IPS-20b (cell line): Measurements from ENCODE around the gene IL12RB2.
"Not testable (repeated sequence)": the region's sequence is repeated elsewhere in the genome, so short reads cannot be mapped to it uniquely, and the experiment has no call there.

Experiments
- H3K27ac ChIP-seq: one replicate; pipeline ENCODE4 v1.5.1; 2013; ENCODE audit warnings: low read length
- H3K27me3 ChIP-seq: 2 replicates; pipeline ENCODE4 v1.6.1; 2013; ENCODE audit warnings: mild to moderate bottlenecking, low read length, inconsistent platforms; ENCODE audit not compliant: insufficient read depth
- H3K36me3 ChIP-seq: 2 replicates; pipeline ENCODE4 v1.6.1; 2013; ENCODE audit warnings: low read depth, mild to moderate bottlenecking, inconsistent platforms, low read length, moderate library complexity; ENCODE audit not compliant: insufficient read depth
- H3K4me1 ChIP-seq: 2 replicates; pipeline ENCODE4 v1.6.1; 2013; ENCODE audit warnings: mild to moderate bottlenecking, control low read depth, inconsistent platforms, low read length, moderate library complexity; ENCODE audit not compliant: insufficient read depth
- H3K4me3 ChIP-seq: 2 replicates; pipeline ENCODE4 v1.5.1; 2013; ENCODE audit warnings: mild to moderate bottlenecking, low read length, inconsistent platforms
- H3K9ac ChIP-seq: 2 replicates; pipeline ENCODE4 v1.6.1; 2013; ENCODE audit warnings: low read depth, mild to moderate bottlenecking, inconsistent platforms, low read length, moderate library complexity
- H3K9me3 ChIP-seq: 2 replicates; pipeline ENCODE4 v1.6.1; 2013; ENCODE audit warnings: mild to moderate bottlenecking, low read depth, low read length, inconsistent platforms; ENCODE audit not compliant: insufficient read depth

IL12RB2 gene

GRCh38 chr1:67382292-67382691 is 74.6 kb downstream of the IL12RB2 start:
- H3K27me3 ChIP-seq: no peaks in the 10 kb centered on the region
- no peaks in the 10 kb centered on the region; the same call in 1 of the 2 replicates for H3K36me3 ChIP-seq
- no peak overlapping the region for H3K27ac ChIP-seq
- H3K4me3 ChIP-seq: no peak overlapping the region
- no peak overlapping the region for H3K9ac ChIP-seq
- peaks cover under 1% of the 10 kb centered on the region; the same call in 1 of the 2 replicates for H3K4me1 ChIP-seq
- peaks cover 26% of the 10 kb centered on the region for H3K9me3 ChIP-seq

- Histone ChIP-seq H3K9ac (no peak overlapping the region), H3K36me3 (no peaks in the 10 kb centered on the region; the same call in 1 of the 2 replicates), H3K9me3 (peaks cover 26% of the 10 kb centered on the region), H3K4me3 (no peak overlapping the region), H3K27me3 (no peaks in the 10 kb centered on the region), H3K27ac (no peak overlapping the region), H3K4me1 (no peaks in the 10 kb centered on the region)
Measured at GRCh38 chr1:67383999-67384638, 76.4 kb downstream of the IL12RB2 start.

- Histone ChIP-seq H3K9ac (no peak overlapping the region), H3K36me3 (no peaks in the 10 kb centered on the region; the same call in none of the 2 replicates), H3K4me1 (peaks cover 19% of the 10 kb centered on the region; the same call in 1 of the 2 replicates), H3K9me3 (peaks cover 4% of the 10 kb centered on the region), H3K4me3 (peak overlapping the region; percentile 44; the same call in 1 of the 2 replicates), H3K27ac (no peak overlapping the region), H3K27me3 (no peaks in the 10 kb centered on the region)
Measured at GRCh38 chr1:67390041-67390887, 82.6 kb downstream of the IL12RB2 start.

- Histone ChIP-seq H3K27ac (no peak overlapping the region), H3K9ac (no peak overlapping the region), H3K4me3 (no peak overlapping the region), H3K9me3 (no peaks in the 10 kb centered on the region), H3K36me3 (no peaks in the 10 kb centered on the region; the same call in 1 of the 2 replicates), H3K27me3 (no peaks in the 10 kb centered on the region), H3K4me1 (peaks cover 19% of the 10 kb centered on the region; the same call in 1 of the 2 replicates)
Measured at GRCh38 chr1:67393240-67393639, 85.6 kb downstream of the IL12RB2 start.

GRCh38 chr1:67393737-67394136 is 86.1 kb downstream of the IL12RB2 start:
- no peak overlapping the region for H3K4me3 ChIP-seq
- H3K27me3 ChIP-seq: no peaks in the 10 kb centered on the region
- peaks cover 22% of the 10 kb centered on the region; the same call in 1 of the 2 replicates for H3K4me1 ChIP-seq
- no peaks in the 10 kb centered on the region; the same call in 1 of the 2 replicates for H3K36me3 ChIP-seq
- H3K9ac ChIP-seq: no peak overlapping the region
- no peak overlapping the region for H3K27ac ChIP-seq
- H3K9me3 ChIP-seq: no peaks in the 10 kb centered on the region

GRCh38 chr1:67394548-67394947 is 86.9 kb downstream of the IL12RB2 start:
- no peaks in the 10 kb centered on the region; the same call in 1 of the 2 replicates for H3K36me3 ChIP-seq
- H3K9me3 ChIP-seq: no peaks in the 10 kb centered on the region
- H3K4me1 ChIP-seq: peaks cover 26% of the 10 kb centered on the region; the same call in 1 of the 2 replicates
- H3K9ac ChIP-seq: no peak overlapping the region
- no peaks in the 10 kb centered on the region for H3K27me3 ChIP-seq
- H3K27ac ChIP-seq: no peak overlapping the region
- no peak overlapping the region for H3K4me3 ChIP-seq

- H3K27me3 ChIP-seq: no peaks in the 10 kb centered on the region
- H3K36me3 ChIP-seq: no peaks in the 10 kb centered on the region
- H3K9me3 ChIP-seq: no peaks in the 10 kb centered on the region
- H3K4me1 ChIP-seq: peaks cover 10% of the 10 kb centered on the region; the same call in 1 of the 2 replicates
- no peak overlapping the region for H3K27ac ChIP-seq
- H3K4me3 ChIP-seq: peak overlapping the region; percentile 0; the same call in 1 of the 2 replicates
- H3K9ac ChIP-seq: no peak overlapping the region
Measured at GRCh38 chr1:67399199-67399993, 91.7 kb downstream of the IL12RB2 start.

GRCh38 chr1:67400029-67400786 is 92.5 kb downstream of the IL12RB2 start:
- not testable (repeated sequence) for H3K4me3 ChIP-seq
- peaks cover 10% of the 10 kb centered on the region; the same call in 1 of the 2 replicates for H3K4me1 ChIP-seq

GRCh38 chr1:67401443-67401842 is 93.8 kb downstream of the IL12RB2 start:
- Histone ChIP-seq H3K27me3 (no peaks in the 10 kb centered on the region), H3K9ac (no peak overlapping the region), H3K9me3 (no peaks in the 10 kb centered on the region), H3K27ac (no peak overlapping the region), H3K36me3 (peaks cover 15% of the 10 kb centered on the region), H3K4me1 (peaks cover 10% of the 10 kb centered on the region; the same call in 1 of the 2 replicates), H3K4me3 (no peak overlapping the region)

More at GRCh38 chr1:67400029-67400786, 92.5 kb downstream of the IL12RB2 start:
- H3K27me3 ChIP-seq, H3K9ac ChIP-seq, H3K9me3 ChIP-seq, H3K27ac ChIP-seq, H3K36me3 ChIP-seq: not testable (repeated sequence)

- Histone ChIP-seq H3K9ac (no peak overlapping the region), H3K36me3 (peaks cover 20% of the 10 kb centered on the region), H3K27ac (no peak overlapping the region), H3K4me3 (no peak overlapping the region), H3K9me3 (no peaks in the 10 kb centered on the region), H3K27me3 (no peaks in the 10 kb centered on the region), H3K4me1 (peaks cover 5% of the 10 kb centered on the region; the same call in 1 of the 2 replicates)
Measured at GRCh38 chr1:67404212-67404620, 96.5 kb downstream of the IL12RB2 start.
